ENCODE measurements around the gene SLC25A31.

SLC25A31 gene

GRCh38 chr4:127778102-127778501, 47.9 kb downstream of the SLC25A31 start:
- no peak for DNase-seq

GRCh38 chr4:127780598-127780997, 50.4 kb downstream of the SLC25A31 start:
- DNase-seq = no peak

GRCh38 chr4:127781300-127782024, 51.3 kb downstream of the SLC25A31 start:
- no peak for DNase-seq

GRCh38 chr4:127782025-127782274, 51.8 kb downstream of the SLC25A31 start:
- peak; percentile 74 to 82 for DNase-seq

GRCh38 chr4:127782275-127783025, 52.2 kb downstream of the SLC25A31 start, which contains the start of gene HSPA4L:
HSPA4L (plus strand) TSS chr4:127782322; CDS start chr4:127782551, 229 bp downstream.
- peak in 1 of 2 donors; percentile 43 for DNase-seq

GRCh38 chr4:127783026-127783769, 53.0 kb downstream of the SLC25A31 start:
- peak in 1 of 2 donors; percentile 34 for DNase-seq

GRCh38 chr4:127783955-127784770, 54.0 kb downstream of the SLC25A31 start:
- DNase-seq = no peak

GRCh38 chr4:127788517-127788916, 58.3 kb downstream of the SLC25A31 start:
- peak in 1 of 2 donors; percentile 9 for DNase-seq

GRCh38 chr4:127791391-127791790, 61.2 kb downstream of the SLC25A31 start:
- no peak for DNase-seq

GRCh38 chr4:127793528-127793927, 63.3 kb downstream of the SLC25A31 start:
- no peak for DNase-seq

GRCh38 chr4:127799711-127800110, 69.5 kb downstream of the SLC25A31 start:
- DNase-seq = no peak

GRCh38 chr4:127809173-127809800, 79.1 kb downstream of the SLC25A31 start:
- DNase-seq = no peak

GRCh38 chr4:127810551-127810950, 80.4 kb downstream of the SLC25A31 start:
- DNase-seq = no peak

- no peak for DNase-seq
Observed at GRCh38 chr4:127822430-127822829, 92.2 kb downstream of the SLC25A31 start.

Data from inflammatory macrophage (primary cell).